ENCODE measurements around the gene NUP153.
"Not testable (repeated sequence)": the region's sequence is repeated elsewhere in the genome, so short reads cannot be mapped to it uniquely, and the experiment has no call there.

The NUP153 gene

GRCh38 chr6:17721671-17722070 lies 14.9 kb upstream of the NUP153 start:
- Mint-ChIP-seq H3K9me3 (no peaks in the 10 kb centered on the region), H3K4me3 (no peak overlapping the region), H3K27me3 (no peaks in the 10 kb centered on the region), H3K4me1 (no peaks in the 10 kb centered on the region), H3K27ac (no peak overlapping the region)
- ATAC-seq (no peak), DNase-seq (no peak)

GRCh38 chr6:17719323-17720041 lies 12.8 kb upstream of the NUP153 start:
- no peak overlapping the region for H3K27ac Mint-ChIP-seq
- no peak overlapping the region for H3K4me3 Mint-ChIP-seq
- DNase-seq (no peak), ATAC-seq (no peak)
- H3K27me3 Mint-ChIP-seq: no peaks in the 10 kb centered on the region
- peaks cover 11% of the 10 kb centered on the region for H3K4me1 Mint-ChIP-seq
- H3K9me3 Mint-ChIP-seq: no peaks in the 10 kb centered on the region

- no peaks in the 10 kb centered on the region for H3K27me3 Mint-ChIP-seq
- H3K9me3 Mint-ChIP-seq: no peaks in the 10 kb centered on the region
- no peak overlapping the region for H3K4me3 Mint-ChIP-seq
- no peak for DNase-seq
- H3K27ac Mint-ChIP-seq: no peak overlapping the region
- peaks cover 17% of the 10 kb centered on the region for H3K4me1 Mint-ChIP-seq
- ATAC-seq: no peak
Observed at GRCh38 chr6:17716221-17716620, 9.5 kb upstream of the NUP153 start.

GRCh38 chr6:17714879-17715851 lies 8.4 kb upstream of the NUP153 start:
- ATAC-seq (peak; percentile 91), DNase-seq (peak; percentile 12 to 41)
- Mint-ChIP-seq H3K27ac (peak overlapping the region; percentile 15 to 35), H3K9me3 (no peaks in the 10 kb centered on the region), H3K4me1 (peaks cover 17% of the 10 kb centered on the region), H3K4me3 (peak overlapping the region; percentile 60 to 73), H3K27me3 (no peaks in the 10 kb centered on the region)

- DNase-seq (no peak), ATAC-seq (no peak)
- H3K27ac Mint-ChIP-seq: no peak overlapping the region
- H3K27me3 Mint-ChIP-seq: no peaks in the 10 kb centered on the region
- peaks cover 17% of the 10 kb centered on the region for H3K4me1 Mint-ChIP-seq
- H3K9me3 Mint-ChIP-seq: no peaks in the 10 kb centered on the region
- no peak overlapping the region for H3K4me3 Mint-ChIP-seq
Observed at GRCh38 chr6:17714177-17714576, 7.5 kb upstream of the NUP153 start.

GRCh38 chr6:17712576-17712975 lies 5.9 kb upstream of the NUP153 start:
- Mint-ChIP-seq H3K4me3 (no peak overlapping the region), H3K9me3 (no peaks in the 10 kb centered on the region), H3K27me3 (no peaks in the 10 kb centered on the region), H3K4me1 (peaks cover 18% of the 10 kb centered on the region), H3K27ac (no peak overlapping the region)
- DNase-seq: no peak
- no peak for ATAC-seq

GRCh38 chr6:17710331-17710730 lies 3.6 kb upstream of the NUP153 start:
- H3K27ac Mint-ChIP-seq: no peak overlapping the region
- peaks cover 33% of the 10 kb centered on the region for H3K4me1 Mint-ChIP-seq
- H3K9me3 Mint-ChIP-seq: no peaks in the 10 kb centered on the region
- DNase-seq (no peak), ATAC-seq (no peak)
- no peaks in the 10 kb centered on the region for H3K27me3 Mint-ChIP-seq
- H3K4me3 Mint-ChIP-seq: no peak overlapping the region

GRCh38 chr6:17709476-17709875 lies 2.8 kb upstream of the NUP153 start:
- ATAC-seq: no peak
- Mint-ChIP-seq H3K4me1 (peaks cover 26% of the 10 kb centered on the region), H3K27me3 (no peaks in the 10 kb centered on the region), H3K4me3 (no peak overlapping the region), H3K27ac (no peak overlapping the region), H3K9me3 (no peaks in the 10 kb centered on the region)
- no peak for DNase-seq

- ATAC-seq, H3K9me3 Mint-ChIP-seq, DNase-seq, H3K27me3 Mint-ChIP-seq: not testable (repeated sequence)
- Mint-ChIP-seq H3K4me3 (peak overlapping the region in 1 of 2 donors; percentile 10), H3K4me1 (peaks cover 30% of the 10 kb centered on the region), H3K27ac (peak overlapping the region in 1 of 2 donors; percentile 25)
Observed at GRCh38 chr6:17708035-17708434, 1.3 kb upstream of the NUP153 start.

GRCh38 chr6:17707371-17707651 lies 586 bp upstream of the NUP153 start:
- no peak for DNase-seq
- H3K4me1 Mint-ChIP-seq: peaks cover 37% of the 10 kb centered on the region
- ATAC-seq: no peak
- no peaks in the 10 kb centered on the region for H3K9me3 Mint-ChIP-seq
- peak overlapping the region; percentile 100 for H3K27ac Mint-ChIP-seq
- peak overlapping the region; percentile 98 to 99 for H3K4me3 Mint-ChIP-seq
- no peaks in the 10 kb centered on the region for H3K27me3 Mint-ChIP-seq

- DNase-seq: peak; percentile 91 to 96
- H3K4me3 Mint-ChIP-seq: peak overlapping the region; percentile 98 to 99
- peak overlapping the region; percentile 100 for H3K27ac Mint-ChIP-seq
- no peaks in the 10 kb centered on the region for H3K9me3 Mint-ChIP-seq
- H3K4me1 Mint-ChIP-seq: peaks cover 49% of the 10 kb centered on the region
- ATAC-seq: peak; percentile 89
- no peaks in the 10 kb centered on the region for H3K27me3 Mint-ChIP-seq
Observed at GRCh38 chr6:17705778-17706579, 746 bp downstream of the NUP153 start.

- peak; percentile 41 for ATAC-seq
- no peak for DNase-seq
- H3K9me3 Mint-ChIP-seq: no peaks in the 10 kb centered on the region
- peak overlapping the region; percentile 98 to 99 for H3K4me3 Mint-ChIP-seq
- H3K27me3 Mint-ChIP-seq: no peaks in the 10 kb centered on the region
- H3K4me1 Mint-ChIP-seq: peaks cover 55% of the 10 kb centered on the region
- peak overlapping the region; percentile 100 for H3K27ac Mint-ChIP-seq
Observed at GRCh38 chr6:17705428-17705777, 1.3 kb downstream of the NUP153 start.

- H3K4me1 Mint-ChIP-seq: peaks cover 65% of the 10 kb centered on the region
- DNase-seq (no peak), ATAC-seq (no peak)
- peak overlapping the region; percentile 65 to 82 for H3K27ac Mint-ChIP-seq
- no peaks in the 10 kb centered on the region for H3K9me3 Mint-ChIP-seq
- H3K27me3 Mint-ChIP-seq: no peaks in the 10 kb centered on the region
- peak overlapping the region; percentile 45 to 99 for H3K4me3 Mint-ChIP-seq
Observed at GRCh38 chr6:17703256-17703694, 3.5 kb downstream of the NUP153 start.

GRCh38 chr6:17700421-17701416 lies 6.0 kb downstream of the NUP153 start:
- no peak for DNase-seq
- H3K9me3 Mint-ChIP-seq: no peaks in the 10 kb centered on the region
- peak overlapping the region; percentile 15 to 46 for H3K4me3 Mint-ChIP-seq
- peaks cover 57% of the 10 kb centered on the region for H3K4me1 Mint-ChIP-seq
- no peaks in the 10 kb centered on the region for H3K27me3 Mint-ChIP-seq
- no peak for ATAC-seq
- peak overlapping the region; percentile 7 to 48 for H3K27ac Mint-ChIP-seq
